Mucosa of rectum (tissue), 2 donors: Measurements from ENCODE around the gene FYCO1.

ENCODE experiments used
- H3K27ac ChIP-seq, 2 donors: one replicate each; pipeline ENCODE4 v1.7.0; 2013; ENCODE audit warnings: inconsistent platforms in 2 of 2, low read depth in 2 of 2, low read length in 2 of 2
- H3K27me3 ChIP-seq, 2 donors: one replicate each; pipeline ENCODE4 v1.7.0; 2013; ENCODE audit warnings: low read length in 2 of 2; ENCODE audit not compliant: control insufficient read depth in 2 of 2, insufficient read depth in 2 of 2
- H3K36me3 ChIP-seq, 2 donors: one replicate each; pipeline ENCODE4 v1.7.0; 2013; ENCODE audit warnings: low read length in 2 of 2; ENCODE audit not compliant: control insufficient read depth in 2 of 2, insufficient read depth in 2 of 2
- H3K4me1 ChIP-seq, 2 donors: one replicate each; pipeline ENCODE4 v1.7.0; 2013; ENCODE audit warnings: low read length in 2 of 2, mild to moderate bottlenecking in 1 of 2; ENCODE audit not compliant: control insufficient read depth in 2 of 2, insufficient read depth in 2 of 2
- H3K4me3 ChIP-seq, 2 donors: one replicate each; pipeline ENCODE4 v1.7.0; 2013; ENCODE audit warnings: low read length in 2 of 2
- H3K9ac ChIP-seq, 2 donors: one replicate each; pipeline ENCODE4 v1.7.0; 2013; ENCODE audit warnings: low read length in 2 of 2, low read depth in 1 of 2, mild to moderate bottlenecking in 1 of 2
- H3K9me3 ChIP-seq, 2 donors: one replicate each; pipeline ENCODE4 v1.7.0; 2013; ENCODE audit warnings: low read length in 2 of 2; ENCODE audit not compliant: control insufficient read depth in 2 of 2
- donor health status: healthy.
- donor health status: Normal muscosa, but diverticular disease.

Gene FYCO1

GRCh38 chr3:45993421-45994027 lies 2.1 kb downstream of the FYCO1 start:
- Histone ChIP-seq H3K36me3 (no peaks in the 10 kb centered on the region), H3K4me3 (no peak overlapping the region), H3K27ac (peak overlapping the region in 1 of 2 donors; percentile 1), H3K4me1 (peaks cover under 1 to 9% of the 10 kb centered on the region in 2 donors), H3K9ac (no peak overlapping the region), H3K9me3 (no peaks in the 10 kb centered on the region), H3K27me3 (no peaks in the 10 kb centered on the region)

- H3K4me1 ChIP-seq: peaks cover 7 to 9% of the 10 kb centered on the region in 2 donors
- no peaks in the 10 kb centered on the region for H3K36me3 ChIP-seq
- H3K27ac ChIP-seq: peak overlapping the region; percentile 1 to 7
- no peak overlapping the region for H3K4me3 ChIP-seq
- H3K27me3 ChIP-seq: no peaks in the 10 kb centered on the region
- no peaks in the 10 kb centered on the region for H3K9me3 ChIP-seq
- no peak overlapping the region for H3K9ac ChIP-seq
Observed at GRCh38 chr3:45992821-45993221, 2.8 kb downstream of the FYCO1 start.

- H3K4me3 ChIP-seq: no peak overlapping the region
- H3K4me1 ChIP-seq: peaks cover 9 to 15% of the 10 kb centered on the region in 2 donors
- no peaks in the 10 kb centered on the region for H3K9me3 ChIP-seq
- H3K9ac ChIP-seq: no peak overlapping the region
- no peaks in the 10 kb centered on the region for H3K36me3 ChIP-seq
- no peaks in the 10 kb centered on the region for H3K27me3 ChIP-seq
- peak overlapping the region; percentile 7 to 50 for H3K27ac ChIP-seq
Observed at GRCh38 chr3:45992133-45992729, 3.4 kb downstream of the FYCO1 start.

GRCh38 chr3:45991341-45991740 lies 4.3 kb downstream of the FYCO1 start:
- H3K9me3 ChIP-seq: no peaks in the 10 kb centered on the region
- H3K4me3 ChIP-seq: no peak overlapping the region
- no peaks in the 10 kb centered on the region for H3K27me3 ChIP-seq
- H3K4me1 ChIP-seq: peaks cover 17 to 24% of the 10 kb centered on the region in 2 donors
- peak overlapping the region in 1 of 2 donors; percentile 50 for H3K27ac ChIP-seq
- no peaks in the 10 kb centered on the region for H3K36me3 ChIP-seq
- H3K9ac ChIP-seq: peak overlapping the region in 1 of 2 donors; percentile 1

GRCh38 chr3:45990181-45990580 lies 5.4 kb downstream of the FYCO1 start:
- Histone ChIP-seq H3K4me3 (no peak overlapping the region), H3K9ac (no peak overlapping the region), H3K9me3 (no peaks in the 10 kb centered on the region), H3K27ac (no peak overlapping the region), H3K27me3 (no peaks in the 10 kb centered on the region), H3K4me1 (peaks cover 26 to 32% of the 10 kb centered on the region in 2 donors), H3K36me3 (no peaks in the 10 kb centered on the region)

GRCh38 chr3:45988804-45989203 lies 6.8 kb downstream of the FYCO1 start:
- Histone ChIP-seq H3K36me3 (peaks cover 6 to 12% of the 10 kb centered on the region in 2 donors), H3K4me1 (peaks cover 29 to 32% of the 10 kb centered on the region in 2 donors), H3K9ac (no peak overlapping the region), H3K4me3 (no peak overlapping the region), H3K9me3 (no peaks in the 10 kb centered on the region), H3K27ac (peak overlapping the region; percentile 14 to 66), H3K27me3 (no peaks in the 10 kb centered on the region)

GRCh38 chr3:45988362-45988761 lies 7.3 kb downstream of the FYCO1 start:
- peak overlapping the region; percentile 66 to 83 for H3K27ac ChIP-seq
- no peak overlapping the region for H3K9ac ChIP-seq
- H3K36me3 ChIP-seq: peaks cover 10 to 16% of the 10 kb centered on the region in 2 donors
- H3K27me3 ChIP-seq: no peaks in the 10 kb centered on the region
- no peaks in the 10 kb centered on the region for H3K9me3 ChIP-seq
- H3K4me1 ChIP-seq: peaks cover 29 to 32% of the 10 kb centered on the region in 2 donors
- H3K4me3 ChIP-seq: peak overlapping the region in 1 of 2 donors; percentile 39

- Histone ChIP-seq H3K36me3 (peaks cover 17 to 23% of the 10 kb centered on the region in 2 donors), H3K4me3 (peak overlapping the region in 1 of 2 donors; percentile 39), H3K27me3 (no peaks in the 10 kb centered on the region), H3K27ac (peak overlapping the region; percentile 66 to 83), H3K4me1 (peaks cover 29 to 32% of the 10 kb centered on the region in 2 donors), H3K9ac (no peak overlapping the region), H3K9me3 (no peaks in the 10 kb centered on the region)
Observed at GRCh38 chr3:45987368-45988291, 8.0 kb downstream of the FYCO1 start.

GRCh38 chr3:45986303-45986982 lies 9.2 kb downstream of the FYCO1 start:
- Histone ChIP-seq H3K4me3 (no peak overlapping the region), H3K4me1 (peaks cover 23 to 32% of the 10 kb centered on the region in 2 donors), H3K27me3 (no peaks in the 10 kb centered on the region), H3K9ac (peak overlapping the region; percentile 32 to 53), H3K36me3 (peaks cover 24 to 34% of the 10 kb centered on the region in 2 donors), H3K27ac (peak overlapping the region; percentile 76 to 83), H3K9me3 (no peaks in the 10 kb centered on the region)
